Activated CD4-positive, alpha-beta T cell treated with anti-CD3 and anti-CD28 coated beads, Interleukin-2, amount 10 ng/mL, durations not matched to agents 7 days and 5 days (primary cell): ENCODE measurements around the gene CFAP54. TPM values are rescaled to one million over a fixed set of nuclear protein-coding genes. Genes with fewer than 3 reads are reported as not detected.
"Not testable (repeated sequence)": the region's sequence is repeated elsewhere in the genome, so short reads cannot be mapped to it uniquely, and the experiment has no call there.

ENCODE experiments used
- CTCF ChIA-PET: fragments of 350-600 bp; sonication (Branson Sonifier 250); formaldehyde crosslinking; loops from one replicate; lab custom pipeline; 2021; ENCODE audit warnings: antibody characterized with exemption; lab: Charles Lee
- POLR2A ChIA-PET: fragments of 350-600 bp; sonication (Branson Sonifier 250); formaldehyde crosslinking; loops from one replicate; lab custom pipeline; 2021; ENCODE audit warnings: antibody characterized with exemption; lab: Charles Lee
- DNase-seq: peaks from one replicate; pipeline ENCODE4 v3.0.0-alpha.2; 2020
- H3K27ac Mint-ChIP-seq: one replicate; pipeline ENCODE4 v1.8.0; 2021; ENCODE audit warnings: mild to moderate bottlenecking, moderate library complexity, mixed read lengths
- H3K27me3 Mint-ChIP-seq: one replicate; pipeline ENCODE4 v1.8.0; 2021; ENCODE audit warnings: mixed read lengths
- H3K36me3 Mint-ChIP-seq: one replicate; pipeline ENCODE4 v1.8.0; 2021; ENCODE audit warnings: low read depth, mixed read lengths
- H3K4me1 Mint-ChIP-seq: one replicate; pipeline ENCODE4 v1.8.0; 2021; ENCODE audit warnings: mixed read lengths
- H3K4me3 Mint-ChIP-seq: one replicate; pipeline ENCODE4 v1.8.0; 2021; ENCODE audit warnings: mild to moderate bottlenecking, moderate library complexity, mixed read lengths
- H3K9me3 Mint-ChIP-seq: one replicate; pipeline ENCODE4 v1.8.0; 2021; ENCODE audit warnings: mixed read lengths
- total RNA-seq, 2 experiments: library from RNA; stranded (reverse); gene quantifications; one replicate each; pipeline ENCODE4 v1.2.3, GENCODE V29; 2021

CFAP54 gene
- total RNA-seq, 2 experiments from 2014 or later, result 0.23 to 0.40 TPM

DNA sequence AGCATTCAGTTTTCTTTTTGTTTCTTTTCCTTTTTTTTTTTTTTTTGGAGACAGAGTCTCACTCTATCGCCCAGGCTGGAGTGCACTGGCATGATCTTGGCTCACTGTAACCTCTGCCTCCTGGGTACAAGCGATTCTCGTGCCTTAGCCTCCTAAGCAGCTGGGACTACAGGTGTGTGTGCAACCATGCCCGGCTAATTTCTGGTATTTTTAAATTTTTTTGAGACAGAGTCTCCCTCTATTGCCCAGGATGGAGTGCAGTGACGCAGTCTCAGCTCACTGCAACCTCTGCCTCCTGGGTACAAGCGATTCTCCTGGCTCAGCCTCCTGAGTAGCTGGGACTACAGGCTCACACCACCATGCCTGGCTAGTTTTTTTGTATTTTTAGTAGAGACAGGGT lies 30.1 kb upstream of the CFAP54 start:
- not testable (repeated sequence) for H3K4me1 Mint-ChIP-seq, H3K27me3 Mint-ChIP-seq, H3K36me3 Mint-ChIP-seq, H3K9me3 Mint-ChIP-seq, H3K27ac Mint-ChIP-seq, H3K4me3 Mint-ChIP-seq, DNase-seq
- ChIA-PET POLR2A (interaction anchor here (0.6 kb wide), 1 partner anchor 69 kb away, joined by 4 read pairs; no protein-coding TSS in a partner anchor), CTCF (interaction anchor here (1.2 kb wide), 1 partner anchor 13 kb away, joined by 5 read pairs; no protein-coding TSS in a partner anchor)

DNA sequence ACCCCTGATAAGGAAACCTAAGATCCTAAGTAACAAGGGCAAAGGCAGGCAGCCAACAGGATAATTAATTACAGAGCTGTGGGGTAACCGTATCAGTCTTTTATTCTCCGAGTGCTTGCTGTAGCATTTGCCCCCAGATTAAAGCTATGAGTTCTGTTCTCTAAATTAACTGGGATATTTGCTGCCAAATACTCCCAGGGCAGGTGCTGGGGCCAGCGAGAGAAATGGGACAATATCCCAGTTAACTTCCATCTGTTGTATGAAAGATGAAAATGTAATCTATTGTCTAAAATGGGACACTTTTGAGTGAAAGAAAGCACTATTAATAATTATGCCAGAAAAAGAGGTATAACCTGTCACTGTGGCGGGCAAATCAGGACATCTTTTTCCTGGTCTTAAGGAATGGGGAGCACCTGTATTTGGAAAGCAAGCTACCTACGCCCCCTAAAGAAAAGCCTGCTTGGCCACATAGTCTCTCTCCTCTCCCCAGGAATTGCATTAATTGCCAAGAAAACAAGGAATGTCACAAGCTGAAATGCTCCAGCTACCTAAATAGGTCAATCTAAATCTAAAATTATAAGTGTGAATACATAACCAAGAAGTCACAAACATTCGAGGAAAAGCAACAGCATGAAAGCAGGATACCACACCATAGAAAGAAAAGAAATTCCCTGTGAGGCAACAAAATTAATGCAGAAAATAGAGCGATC lies 26.7 kb upstream of the CFAP54 start:
- Mint-ChIP-seq H3K4me3 (no peak overlapping the region), H3K4me1 (no peaks in the 10 kb centered on the region), H3K36me3 (no peaks in the 10 kb centered on the region), H3K27ac (no peak overlapping the region), H3K27me3 (no peaks in the 10 kb centered on the region), H3K9me3 (no peaks in the 10 kb centered on the region)
- DNase-seq, result no peak
- POLR2A ChIA-PET, result no interaction called here
- CTCF ChIA-PET, result interaction anchor here (1.2 kb wide), 2 partner anchors 62 to 64 kb away, joined by 4 read pairs; partner anchors contain the start of gene CDK17

DNA sequence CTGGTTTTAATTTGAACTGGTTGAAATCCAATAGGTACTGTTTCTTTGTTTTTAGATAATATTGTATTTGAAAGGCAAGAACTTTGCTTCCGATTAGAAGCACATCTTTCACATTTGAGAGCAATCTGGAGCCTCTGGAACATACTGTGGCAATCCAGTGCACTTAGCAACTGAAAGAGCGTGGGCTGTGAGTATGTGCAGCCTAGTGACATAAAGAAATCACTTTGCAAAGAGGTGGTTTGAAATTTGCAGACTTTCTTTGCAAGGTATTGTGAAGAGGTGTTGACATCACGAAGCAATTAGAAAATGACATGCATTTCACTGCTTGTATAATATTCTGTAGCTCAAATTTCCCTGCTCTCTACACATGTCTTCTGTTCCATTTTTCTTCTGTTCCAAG lies 23.5 kb upstream of the CFAP54 start:
- Mint-ChIP-seq H3K36me3 (peaks cover 4% of the 10 kb centered on the region), H3K9me3 (peaks cover 12% of the 10 kb centered on the region), H3K4me3 (no peak overlapping the region), H3K4me1 (no peaks in the 10 kb centered on the region), H3K27me3 (no peaks in the 10 kb centered on the region), H3K27ac (no peak overlapping the region)
- DNase-seq, result no peak
- ChIA-PET CTCF (interaction anchor here (1.0 to 2.5 kb wide), 3 partner anchors 20 to 249 kb away, joined by 3 to 12 read pairs (median 5); partner anchors contain the start of gene CFAP54), POLR2A (no interaction called here)

DNA sequence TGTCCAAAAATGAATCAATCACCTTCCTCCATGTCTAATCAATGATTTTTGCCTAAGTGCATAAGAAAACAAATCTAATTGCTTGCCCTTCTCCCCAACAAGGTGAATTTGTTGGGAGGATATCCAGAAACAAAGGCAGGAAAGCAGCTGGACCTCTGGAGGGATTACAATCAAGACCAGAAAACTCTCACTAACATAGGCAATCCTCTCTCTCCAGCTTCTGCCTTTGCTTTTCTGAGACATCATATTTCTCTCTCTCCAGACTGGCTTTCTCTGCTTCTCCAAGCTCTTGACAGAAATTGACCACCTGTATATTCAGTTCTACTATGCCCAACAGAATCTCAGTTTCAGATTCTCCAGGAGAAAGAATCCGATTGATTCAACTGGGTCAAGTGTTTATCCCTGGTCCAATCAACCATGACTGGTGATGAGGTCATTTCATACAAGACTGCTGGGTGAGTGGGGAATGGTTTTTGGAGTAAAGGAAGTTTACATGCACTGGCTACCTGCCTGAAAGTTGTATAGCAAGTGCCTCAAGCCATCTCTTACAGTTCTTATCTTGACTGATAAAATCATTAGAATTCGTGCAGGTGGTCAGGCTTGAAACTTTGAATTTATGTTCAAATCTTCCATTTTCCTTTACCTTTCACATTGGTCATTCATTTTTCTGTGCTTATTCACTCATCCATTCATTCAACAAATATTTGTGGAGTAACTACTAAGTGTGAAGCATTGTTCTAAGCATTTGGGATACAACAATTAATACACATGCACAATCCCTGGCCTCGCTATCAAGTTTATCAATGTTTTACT lies 22.2 kb upstream of the CFAP54 start:
- no peaks in the 10 kb centered on the region for H3K27me3 Mint-ChIP-seq
- H3K4me3 Mint-ChIP-seq, result no peak overlapping the region
- H3K4me1 Mint-ChIP-seq, result no peaks in the 10 kb centered on the region
- POLR2A ChIA-PET, result no interaction called here
- CTCF ChIA-PET, result interaction anchor here (1.0 to 2.5 kb wide), 3 partner anchors 21 to 250 kb away, joined by 3 to 12 read pairs (median 5); partner anchors contain the start of gene CFAP54
- peaks cover 12% of the 10 kb centered on the region for H3K9me3 Mint-ChIP-seq
- H3K36me3 Mint-ChIP-seq, result peaks cover 4% of the 10 kb centered on the region
- DNase-seq, result no peak
- H3K27ac Mint-ChIP-seq, result no peak overlapping the region

DNA sequence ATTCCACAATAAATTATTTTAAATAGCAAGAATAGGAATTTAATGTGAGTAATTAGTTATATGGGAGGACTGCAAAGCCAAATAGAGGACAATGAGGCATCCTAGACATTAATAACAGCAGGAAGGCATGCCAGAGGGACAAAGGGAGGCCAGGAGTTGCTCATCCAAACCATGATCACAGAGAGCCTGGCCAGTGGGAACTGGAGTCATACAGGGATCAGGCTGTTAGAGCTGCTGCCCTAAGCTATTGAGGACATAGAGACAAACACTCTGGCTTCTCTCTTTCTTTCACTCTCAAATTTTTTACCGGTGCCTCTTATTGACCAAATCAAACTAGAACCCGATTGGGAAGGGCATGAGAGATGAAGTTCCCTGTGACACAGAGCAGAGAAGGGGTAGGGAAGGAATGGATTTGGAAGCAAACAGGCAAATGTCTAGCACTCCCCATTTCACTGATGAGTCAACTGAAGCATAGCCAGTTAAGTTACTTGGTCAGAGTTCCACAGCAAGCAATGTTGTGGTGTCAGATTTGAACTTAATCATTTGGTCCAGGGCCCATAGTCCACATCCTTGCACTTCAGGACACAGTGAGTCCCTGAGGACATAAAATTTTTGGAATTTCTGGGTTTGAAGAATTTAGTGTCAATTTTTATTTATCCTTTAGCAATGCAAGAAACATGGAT lies 17.9 kb upstream of the CFAP54 start:
- no peak for DNase-seq
- CTCF ChIA-PET, result interaction anchor here (0.7 to 1.4 kb wide), 2 partner anchors 10 to 430 kb away, joined by 4 read pairs; no protein-coding TSS in a partner anchor
- POLR2A ChIA-PET, result no interaction called here
- no peak overlapping the region for H3K4me3 Mint-ChIP-seq
- no peaks in the 10 kb centered on the region for H3K27me3 Mint-ChIP-seq
- peaks cover 5% of the 10 kb centered on the region for H3K4me1 Mint-ChIP-seq
- H3K9me3 Mint-ChIP-seq, result peaks cover 12% of the 10 kb centered on the region
- H3K36me3 Mint-ChIP-seq, result peaks cover 4% of the 10 kb centered on the region
- H3K27ac Mint-ChIP-seq, result no peak overlapping the region

DNA sequence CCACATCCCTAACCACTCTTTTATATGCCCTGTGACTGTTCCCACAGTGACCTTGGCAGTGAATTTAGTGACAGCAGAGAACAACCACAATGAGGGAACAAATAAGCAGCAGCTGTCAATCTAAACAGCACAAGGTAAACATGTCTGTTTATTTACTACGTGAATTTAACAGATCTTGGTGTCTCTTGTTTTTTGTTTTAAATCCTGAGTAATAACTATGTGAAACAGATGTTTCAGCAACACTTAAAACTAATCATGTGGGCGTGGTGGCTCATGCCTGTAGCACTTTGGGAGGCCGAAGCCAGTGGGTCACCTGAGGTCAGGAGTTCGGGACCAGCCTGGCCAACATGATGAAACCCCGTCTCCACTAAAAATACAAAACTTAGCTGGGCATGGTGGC lies 17.0 kb upstream of the CFAP54 start:
- ChIA-PET POLR2A (no interaction called here), CTCF (no interaction called here)
- Mint-ChIP-seq H3K4me1 (peaks cover 5% of the 10 kb centered on the region), H3K9me3 (peaks cover 12% of the 10 kb centered on the region), H3K27ac (no peak overlapping the region), H3K4me3 (no peak overlapping the region), H3K36me3 (peaks cover 4% of the 10 kb centered on the region), H3K27me3 (no peaks in the 10 kb centered on the region)
- DNase-seq, result no peak

DNA sequence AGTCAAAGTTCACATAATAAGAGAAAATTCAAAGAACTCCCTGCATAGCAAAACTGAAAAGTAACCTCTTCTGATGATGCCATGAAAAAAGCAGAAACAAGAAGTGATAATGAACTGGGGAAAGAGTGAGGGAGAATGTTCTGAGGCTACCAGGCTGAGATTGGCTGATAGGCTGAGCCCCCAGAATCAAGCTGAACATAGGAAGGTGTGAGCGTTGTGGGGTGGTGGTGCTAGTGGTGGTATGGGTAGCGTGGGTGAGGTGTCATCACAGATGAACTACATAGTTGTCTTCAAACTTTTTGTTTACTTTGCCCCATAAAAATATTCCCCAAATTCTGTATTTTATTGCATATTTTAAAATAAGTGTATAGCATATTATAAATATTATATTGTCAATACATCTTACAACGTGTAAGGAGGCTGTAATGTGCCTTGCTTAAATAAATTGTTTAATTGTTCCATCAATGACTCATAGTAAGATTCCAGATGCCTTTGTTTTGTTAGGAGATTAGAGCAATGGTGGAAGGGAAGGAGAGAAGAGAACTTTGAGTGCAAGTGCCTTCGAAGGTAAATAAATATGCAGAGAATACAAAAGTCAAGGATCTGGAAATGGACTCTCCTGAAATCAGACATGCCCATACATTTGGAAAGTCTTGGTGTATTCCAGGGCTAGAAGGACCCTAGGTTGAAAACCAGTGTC lies 15.8 kb upstream of the CFAP54 start:
- Mint-ChIP-seq H3K4me3 (no peak overlapping the region), H3K27ac (no peak overlapping the region)
- POLR2A ChIA-PET, result no interaction called here

DNA sequence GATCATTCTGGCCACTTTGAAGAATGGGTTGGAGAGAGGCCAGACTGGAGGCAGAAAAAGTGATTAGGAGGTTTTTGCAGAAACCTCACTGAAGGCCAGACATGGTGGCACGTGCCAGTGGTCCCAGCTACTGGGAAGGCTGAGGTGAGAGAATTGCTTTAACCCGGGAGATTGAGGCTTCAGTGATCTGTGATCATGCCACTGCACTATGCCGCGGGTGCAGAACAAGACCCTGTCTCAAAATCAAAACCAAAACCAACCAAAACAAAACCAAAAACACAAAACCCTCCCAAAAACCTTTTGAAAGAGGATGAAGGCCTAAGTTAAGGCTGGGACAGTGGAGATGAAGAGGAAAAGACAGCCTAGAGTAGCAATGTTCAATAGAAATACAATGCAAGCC lies 15.2 kb upstream of the CFAP54 start:
- CTCF ChIA-PET, result interaction anchor here (1.3 to 2.0 kb wide), 2 partner anchors 15 to 75 kb away, joined by 4 read pairs; partner anchors contain the start of gene CFAP54
- peaks cover 5% of the 10 kb centered on the region for H3K4me1 Mint-ChIP-seq
- no peaks in the 10 kb centered on the region for H3K27me3 Mint-ChIP-seq
- H3K4me3 Mint-ChIP-seq, result no peak overlapping the region
- DNase-seq, result no peak
- peaks cover 12% of the 10 kb centered on the region for H3K9me3 Mint-ChIP-seq
- H3K27ac Mint-ChIP-seq, result no peak overlapping the region
- POLR2A ChIA-PET, result no interaction called here
- peaks cover 4% of the 10 kb centered on the region for H3K36me3 Mint-ChIP-seq

More for the DNA sequence above, 15.8 kb upstream of the CFAP54 start:
- Mint-ChIP-seq H3K36me3 (peaks cover 4% of the 10 kb centered on the region), H3K9me3 (peaks cover 12% of the 10 kb centered on the region), H3K4me1 (peaks cover 5% of the 10 kb centered on the region), H3K27me3 (no peaks in the 10 kb centered on the region)
- CTCF ChIA-PET, result interaction anchor here (1.3 to 2.0 kb wide), 2 partner anchors 16 to 75 kb away, joined by 4 read pairs; partner anchors contain the start of gene CFAP54
- no peak for DNase-seq

DNA sequence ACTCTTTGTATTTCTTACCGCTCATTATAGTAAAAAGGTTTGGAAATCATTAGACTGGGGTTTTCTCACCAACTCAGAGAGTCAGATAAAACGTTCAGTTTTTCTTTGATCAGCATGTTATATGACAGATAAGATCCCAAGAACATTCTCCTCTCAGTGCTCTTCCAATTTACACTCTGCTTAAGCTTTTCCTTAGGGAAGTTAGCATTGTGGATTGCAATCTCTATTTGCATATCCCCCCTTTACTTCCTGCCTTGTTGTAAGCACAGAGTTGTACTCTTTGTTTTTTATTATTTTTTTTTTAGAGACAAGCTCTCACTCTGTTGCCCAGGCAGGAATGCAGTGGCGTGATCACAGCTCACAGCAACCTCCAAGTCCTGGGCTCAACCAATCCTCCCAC lies 11.4 kb upstream of the CFAP54 start:
- H3K36me3 Mint-ChIP-seq, result no peaks in the 10 kb centered on the region
- CTCF ChIA-PET, result no interaction called here
- no peak for DNase-seq
- no peak overlapping the region for H3K4me3 Mint-ChIP-seq
- H3K4me1 Mint-ChIP-seq, result peaks cover 5% of the 10 kb centered on the region
- H3K9me3 Mint-ChIP-seq, result no peaks in the 10 kb centered on the region
- POLR2A ChIA-PET, result no interaction called here
- no peaks in the 10 kb centered on the region for H3K27me3 Mint-ChIP-seq
- no peak overlapping the region for H3K27ac Mint-ChIP-seq

DNA sequence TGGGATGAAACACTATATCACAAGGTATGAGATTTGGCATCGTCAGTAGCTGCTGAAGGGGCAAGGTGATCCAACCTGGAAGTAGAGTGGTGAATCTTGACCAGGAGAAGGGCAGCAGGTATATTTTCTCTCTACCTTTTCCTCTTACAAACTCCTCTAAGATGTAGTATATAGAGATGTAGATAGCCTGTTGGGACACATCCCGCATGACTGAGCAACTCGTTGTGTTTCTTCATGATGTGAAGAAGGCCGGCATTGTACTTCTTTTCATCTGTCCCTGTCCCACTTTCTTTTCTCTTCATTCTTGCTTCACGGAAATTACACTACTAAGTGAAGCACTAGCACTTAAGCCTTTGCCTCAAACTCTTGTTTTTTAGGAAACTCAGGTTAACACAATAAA lies 7.3 kb upstream of the CFAP54 start:
- POLR2A ChIA-PET, result no interaction called here
- Mint-ChIP-seq H3K36me3 (no peaks in the 10 kb centered on the region), H3K9me3 (no peaks in the 10 kb centered on the region), H3K4me3 (no peak overlapping the region), H3K27ac (no peak overlapping the region), H3K27me3 (peaks cover 6% of the 10 kb centered on the region), H3K4me1 (peaks cover 29% of the 10 kb centered on the region)
- DNase-seq, result no peak
- CTCF ChIA-PET, result interaction anchor here (0.6 to 1.3 kb wide), 2 partner anchors 63 to 65 kb away, joined by 3 read pairs; no protein-coding TSS in a partner anchor

DNA sequence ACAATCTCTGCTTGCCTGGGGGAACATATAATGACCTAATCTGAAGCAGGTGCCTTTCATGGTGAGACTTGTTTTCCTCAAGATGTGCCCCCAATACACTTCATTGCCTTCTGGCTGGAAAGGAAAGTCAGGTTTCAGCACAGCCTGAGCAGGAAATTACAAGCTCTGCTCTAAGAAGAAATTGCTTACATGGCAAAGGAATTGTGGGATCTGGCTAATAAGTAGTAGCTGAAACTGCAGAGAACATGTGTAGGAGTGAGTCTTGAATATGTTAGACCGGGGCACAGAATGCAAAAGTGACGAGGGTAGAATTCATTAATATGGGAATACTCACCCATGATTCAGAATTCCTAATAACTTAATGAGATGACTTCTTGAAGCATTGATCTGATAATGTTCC lies 6.3 kb upstream of the CFAP54 start:
- Mint-ChIP-seq H3K27me3 (peaks cover 6% of the 10 kb centered on the region), H3K9me3 (no peaks in the 10 kb centered on the region), H3K4me1 (peaks cover 37% of the 10 kb centered on the region), H3K27ac (no peak overlapping the region), H3K36me3 (no peaks in the 10 kb centered on the region), H3K4me3 (no peak overlapping the region)
- POLR2A ChIA-PET, result no interaction called here
- DNase-seq, result no peak
- CTCF ChIA-PET, result interaction anchor here (0.7 to 1.3 kb wide), 2 partner anchors 46 to 64 kb away, joined by 3 read pairs; no protein-coding TSS in a partner anchor
